ENCODE results near the gene AGRN.
"Not testable (repeated sequence)": the region's sequence is repeated elsewhere in the genome, so short reads cannot be mapped to it uniquely, and the experiment has no call there.

DNA sequence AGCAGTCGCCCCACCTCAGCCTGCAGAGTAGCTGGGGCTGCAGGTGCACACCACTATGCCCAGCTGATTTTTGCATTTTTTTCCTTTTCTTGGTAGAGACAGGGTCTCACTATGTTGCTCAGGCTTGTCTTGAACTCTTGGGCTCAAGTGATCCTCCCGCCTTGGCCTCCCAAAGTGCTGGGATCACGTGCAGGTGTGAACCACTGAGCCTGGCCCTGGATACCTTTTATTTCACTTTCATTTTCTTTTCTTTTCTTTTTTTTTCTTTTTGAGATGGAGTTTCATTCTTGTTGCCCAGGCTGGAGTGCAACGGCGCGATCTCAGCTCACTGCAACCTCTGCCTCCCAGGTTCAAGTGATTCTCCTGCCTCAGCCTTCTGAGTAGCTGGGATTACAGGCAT lies 28.6 kb upstream of the AGRN start:
- TF ChIP-seq, protein P1, sequence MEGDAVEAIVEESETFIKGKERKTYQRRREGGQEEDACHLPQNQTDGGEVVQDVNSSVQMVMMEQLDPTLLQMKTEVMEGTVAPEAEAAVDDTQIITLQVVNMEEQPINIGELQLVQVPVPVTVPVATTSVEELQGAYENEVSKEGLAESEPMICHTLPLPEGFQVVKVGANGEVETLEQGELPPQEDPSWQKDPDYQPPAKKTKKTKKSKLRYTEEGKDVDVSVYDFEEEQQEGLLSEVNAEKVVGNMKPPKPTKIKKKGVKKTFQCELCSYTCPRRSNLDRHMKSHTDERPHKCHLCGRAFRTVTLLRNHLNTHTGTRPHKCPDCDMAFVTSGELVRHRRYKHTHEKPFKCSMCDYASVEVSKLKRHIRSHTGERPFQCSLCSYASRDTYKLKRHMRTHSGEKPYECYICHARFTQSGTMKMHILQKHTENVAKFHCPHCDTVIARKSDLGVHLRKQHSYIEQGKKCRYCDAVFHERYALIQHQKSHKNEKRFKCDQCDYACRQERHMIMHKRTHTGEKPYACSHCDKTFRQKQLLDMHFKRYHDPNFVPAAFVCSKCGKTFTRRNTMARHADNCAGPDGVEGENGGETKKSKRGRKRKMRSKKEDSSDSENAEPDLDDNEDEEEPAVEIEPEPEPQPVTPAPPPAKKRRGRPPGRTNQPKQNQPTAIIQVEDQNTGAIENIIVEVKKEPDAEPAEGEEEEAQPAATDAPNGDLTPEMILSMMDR (IDR thresholded peaks at IDR 0.05) = not testable (repeated sequence)
- not testable (repeated sequence) for TF ChIP-seq POLR2A, POLR2AphosphoS5 (IDR thresholded peaks at IDR 0.05)
